ENCODE results near the gene PNO1.
"Not testable (repeated sequence)": the region's sequence is repeated elsewhere in the genome, so short reads cannot be mapped to it uniquely, and the experiment has no call there.

The PNO1 gene

GRCh38 chr2:68157002-68157401 is 686 bp upstream of the PNO1 start:
- Histone ChIP-seq H3K27me3 (ENCODE audit: insufficient read depth, low read length) (no peaks in the 10 kb centered on the region), H3K4me3 (ENCODE audit: low read depth, low read length) (peak overlapping the region; percentile 82), H3K27ac (ENCODE audit: low read depth, low read length) (peak overlapping the region; percentile 81), H3K4me1 (ENCODE audit: control insufficient read depth, insufficient read depth, low read length, unreplicated experiment) (peaks cover 7% of the 10 kb centered on the region), H3K36me3 (ENCODE audit: insufficient read depth, low read length) (no peaks in the 10 kb centered on the region), H3K79me2 (ENCODE audit: control insufficient read depth, insufficient read depth, low read length, unreplicated experiment) (peaks cover 49% of the 10 kb centered on the region), H2AFZ (ENCODE audit: low read length, unreplicated experiment) (peak overlapping the region; percentile 11)

DNA sequence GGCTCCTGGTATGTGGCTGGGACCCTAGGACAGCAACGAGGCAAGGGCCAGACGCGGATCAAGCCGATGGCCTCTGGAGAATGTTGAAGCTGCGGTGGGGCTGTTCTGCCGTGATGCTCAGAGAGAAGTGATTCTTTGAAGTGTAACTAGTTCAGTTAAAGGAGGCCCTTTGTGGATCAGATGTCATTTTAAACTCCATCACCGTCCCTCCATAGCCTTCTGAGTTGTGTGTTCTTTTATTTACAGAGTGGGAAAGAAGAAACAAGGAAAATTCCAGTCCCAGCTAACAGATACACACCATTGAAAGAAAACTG is 403 bp downstream of the PNO1 start:
- Histone ChIP-seq H3K27ac (ENCODE audit: low read depth, low read length) (peak overlapping the region; percentile 81), H2AFZ (ENCODE audit: low read length, unreplicated experiment) (peak overlapping the region; percentile 26), H3K36me3 (ENCODE audit: insufficient read depth, low read length) (0 out of 2 replicates have a peak, but pooled peaks cover 5% of the 10 kb centered on the region), H3K4me1 (ENCODE audit: control insufficient read depth, insufficient read depth, low read length, unreplicated experiment) (peaks cover 7% of the 10 kb centered on the region), H3K27me3 (ENCODE audit: insufficient read depth, low read length) (no peaks in the 10 kb centered on the region), H3K79me2 (ENCODE audit: control insufficient read depth, insufficient read depth, low read length, unreplicated experiment) (peaks cover 49% of the 10 kb centered on the region), H3K4me3 (ENCODE audit: low read depth, low read length) (peak overlapping the region; percentile 82)

- no peak overlapping the region for H3K27ac ChIP-seq (ENCODE audit: low read depth, low read length)
- no peak overlapping the region for H3K4me3 ChIP-seq (ENCODE audit: low read depth, low read length)
- no peak overlapping the region for H2AFZ ChIP-seq (ENCODE audit: low read length, unreplicated experiment)
- H3K79me2 ChIP-seq (ENCODE audit: control insufficient read depth, insufficient read depth, low read length, unreplicated experiment), result peaks cover 24% of the 10 kb centered on the region
- H3K36me3 ChIP-seq (ENCODE audit: insufficient read depth, low read length), result peaks cover 22% of the 10 kb centered on the region; the same call in 1 of the 2 replicates
- H3K27me3 ChIP-seq (ENCODE audit: insufficient read depth, low read length), result no peaks in the 10 kb centered on the region
- H3K4me1 ChIP-seq (ENCODE audit: control insufficient read depth, insufficient read depth, low read length, unreplicated experiment), result peaks cover 7% of the 10 kb centered on the region
These were observed 6.0 kb downstream of the PNO1 start for GRCh38 chr2:68163641-68164040.

DNA sequence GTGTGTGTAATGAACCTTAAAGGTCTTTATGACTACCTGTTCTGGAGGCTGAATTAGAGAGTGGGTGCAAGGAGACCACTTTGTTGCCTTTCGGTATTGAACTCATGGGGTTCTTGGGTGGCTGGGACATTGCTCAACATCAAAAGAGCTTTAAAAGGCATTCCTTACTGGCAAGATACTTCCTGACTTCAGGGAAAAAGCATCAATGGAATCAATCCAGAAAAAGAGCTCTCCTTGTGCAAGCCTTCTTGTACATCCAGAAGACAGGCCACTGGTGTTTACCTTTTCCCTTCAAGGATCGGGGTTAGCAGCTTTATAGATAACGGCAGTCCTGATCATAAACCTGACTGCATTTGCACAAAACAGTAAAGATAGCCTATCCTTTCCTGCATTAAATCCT is 9.5 kb downstream of the PNO1 start:
- Histone ChIP-seq H3K27ac (ENCODE audit: low read depth, low read length) (no peak overlapping the region), H3K79me2 (ENCODE audit: control insufficient read depth, insufficient read depth, low read length, unreplicated experiment) (no peaks in the 10 kb centered on the region), H3K4me3 (ENCODE audit: low read depth, low read length) (no peak overlapping the region), H3K36me3 (ENCODE audit: insufficient read depth, low read length) (peaks cover 31% of the 10 kb centered on the region; the same call in 1 of the 2 replicates), H3K4me1 (ENCODE audit: control insufficient read depth, insufficient read depth, low read length, unreplicated experiment) (no peaks in the 10 kb centered on the region), H2AFZ (ENCODE audit: low read length, unreplicated experiment) (no peak overlapping the region), H3K27me3 (ENCODE audit: insufficient read depth, low read length) (no peaks in the 10 kb centered on the region)

DNA sequence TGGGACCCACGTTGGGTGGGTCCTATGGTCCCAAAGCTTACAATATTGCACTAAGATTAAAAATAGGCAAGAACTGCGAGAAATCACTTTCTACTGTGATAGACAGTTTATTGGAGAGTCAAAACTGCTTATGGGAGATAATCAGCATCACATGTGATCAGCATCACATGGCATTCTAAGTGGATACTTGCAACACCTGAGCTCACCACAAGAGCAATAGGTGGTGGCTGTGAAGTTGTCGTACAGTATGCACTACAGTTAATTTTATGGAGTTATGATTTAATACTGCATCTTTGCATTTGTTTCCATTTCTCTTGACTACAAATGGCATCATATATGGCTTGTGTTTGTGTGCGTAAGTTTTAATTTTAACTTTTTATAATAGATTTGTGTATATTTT is 11.6 kb downstream of the PNO1 start:
- no peaks in the 10 kb centered on the region for H3K4me1 ChIP-seq (ENCODE audit: control insufficient read depth, insufficient read depth, low read length, unreplicated experiment)
- no peak overlapping the region for H2AFZ ChIP-seq (ENCODE audit: low read length, unreplicated experiment)
- no peaks in the 10 kb centered on the region for H3K27me3 ChIP-seq (ENCODE audit: insufficient read depth, low read length)
- H3K79me2 ChIP-seq (ENCODE audit: control insufficient read depth, insufficient read depth, low read length, unreplicated experiment), result no peaks in the 10 kb centered on the region
- peaks cover 18% of the 10 kb centered on the region; the same call in 1 of the 2 replicates for H3K36me3 ChIP-seq (ENCODE audit: insufficient read depth, low read length)
- H3K27ac ChIP-seq (ENCODE audit: low read depth, low read length), result no peak overlapping the region
- H3K4me3 ChIP-seq (ENCODE audit: low read depth, low read length), result no peak overlapping the region

GRCh38 chr2:68171146-68171545 is 13.5 kb downstream of the PNO1 start:
- Histone ChIP-seq H3K36me3 (ENCODE audit: insufficient read depth, low read length) (peaks cover 14% of the 10 kb centered on the region; the same call in 1 of the 2 replicates), H3K4me3 (ENCODE audit: low read depth, low read length) (no peak overlapping the region), H2AFZ (ENCODE audit: low read length, unreplicated experiment) (no peak overlapping the region), H3K27ac (ENCODE audit: low read depth, low read length) (no peak overlapping the region), H3K27me3 (ENCODE audit: insufficient read depth, low read length) (no peaks in the 10 kb centered on the region), H3K4me1 (ENCODE audit: control insufficient read depth, insufficient read depth, low read length, unreplicated experiment) (no peaks in the 10 kb centered on the region), H3K79me2 (ENCODE audit: control insufficient read depth, insufficient read depth, low read length, unreplicated experiment) (no peaks in the 10 kb centered on the region)

DNA sequence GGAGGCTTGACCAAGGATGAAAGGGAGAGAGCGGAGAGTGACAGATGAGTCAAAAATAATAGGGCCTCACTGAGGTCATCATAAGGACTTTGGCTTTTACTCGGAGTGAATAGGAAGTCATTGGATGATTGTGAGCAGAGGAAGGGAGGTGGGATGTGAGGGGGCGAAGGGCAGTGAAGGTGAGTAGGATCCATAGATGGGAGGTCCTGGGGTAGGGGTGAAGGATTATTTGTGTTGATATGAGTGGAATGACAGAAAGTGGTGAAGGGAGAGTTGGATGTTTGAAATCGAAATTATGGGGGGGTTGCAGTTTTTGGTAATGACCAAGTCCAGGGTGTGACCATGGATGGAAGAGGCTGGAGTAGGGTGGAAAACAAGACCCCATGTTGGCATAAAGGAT is 14.0 kb downstream of the PNO1 start:
- Histone ChIP-seq H3K27ac (ENCODE audit: low read depth, low read length) (no peak overlapping the region), H2AFZ (ENCODE audit: low read length, unreplicated experiment) (no peak overlapping the region), H3K4me1 (ENCODE audit: control insufficient read depth, insufficient read depth, low read length, unreplicated experiment) (no peaks in the 10 kb centered on the region), H3K79me2 (ENCODE audit: control insufficient read depth, insufficient read depth, low read length, unreplicated experiment) (no peaks in the 10 kb centered on the region), H3K27me3 (ENCODE audit: insufficient read depth, low read length) (no peaks in the 10 kb centered on the region), H3K4me3 (ENCODE audit: low read depth, low read length) (no peak overlapping the region), H3K36me3 (ENCODE audit: insufficient read depth, low read length) (peaks cover 14% of the 10 kb centered on the region; the same call in 1 of the 2 replicates)

DNA sequence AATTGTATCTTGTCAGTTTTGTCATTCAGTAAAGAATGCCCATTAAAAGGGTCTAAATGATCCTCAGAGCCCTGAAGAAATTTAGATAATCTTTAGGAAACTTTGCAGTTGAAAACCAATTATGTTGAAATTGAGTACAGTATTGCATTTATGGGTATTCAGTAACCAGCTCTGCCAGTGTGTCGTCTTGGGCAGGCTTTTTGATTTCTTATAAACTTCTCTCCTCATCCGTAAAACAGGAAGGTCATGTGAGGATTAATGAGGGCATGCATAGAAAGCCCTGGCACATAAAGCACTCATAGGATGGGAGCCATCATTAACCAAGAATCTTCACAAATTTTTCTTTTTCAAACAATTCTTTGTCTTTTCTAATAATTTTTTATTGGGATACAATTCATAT is 14.8 kb downstream of the PNO1 start:
- no peaks in the 10 kb centered on the region for H3K27me3 ChIP-seq (ENCODE audit: insufficient read depth, low read length)

GRCh38 chr2:68172990-68173700 is 15.5 kb downstream of the PNO1 start:
- Histone ChIP-seq H3K79me2 (ENCODE audit: control insufficient read depth, insufficient read depth, low read length, unreplicated experiment) (no peaks in the 10 kb centered on the region), H3K36me3 (ENCODE audit: insufficient read depth, low read length) (peaks cover 14% of the 10 kb centered on the region; the same call in 1 of the 2 replicates), H2AFZ (ENCODE audit: low read length, unreplicated experiment) (no peak overlapping the region), H3K27me3 (ENCODE audit: insufficient read depth, low read length) (no peaks in the 10 kb centered on the region), H3K27ac (ENCODE audit: low read depth, low read length) (no peak overlapping the region), H3K4me3 (ENCODE audit: low read depth, low read length) (no peak overlapping the region), H3K4me1 (ENCODE audit: control insufficient read depth, insufficient read depth, low read length, unreplicated experiment) (no peaks in the 10 kb centered on the region)

More for the DNA sequence above, 14.8 kb downstream of the PNO1 start:
- Histone ChIP-seq H3K4me3 (ENCODE audit: low read depth, low read length) (no peak overlapping the region), H3K79me2 (ENCODE audit: control insufficient read depth, insufficient read depth, low read length, unreplicated experiment) (no peaks in the 10 kb centered on the region), H3K4me1 (ENCODE audit: control insufficient read depth, insufficient read depth, low read length, unreplicated experiment) (no peaks in the 10 kb centered on the region), H2AFZ (ENCODE audit: low read length, unreplicated experiment) (no peak overlapping the region), H3K36me3 (ENCODE audit: insufficient read depth, low read length) (peaks cover 14% of the 10 kb centered on the region; the same call in 1 of the 2 replicates), H3K27ac (ENCODE audit: low read depth, low read length) (no peak overlapping the region)

DNA sequence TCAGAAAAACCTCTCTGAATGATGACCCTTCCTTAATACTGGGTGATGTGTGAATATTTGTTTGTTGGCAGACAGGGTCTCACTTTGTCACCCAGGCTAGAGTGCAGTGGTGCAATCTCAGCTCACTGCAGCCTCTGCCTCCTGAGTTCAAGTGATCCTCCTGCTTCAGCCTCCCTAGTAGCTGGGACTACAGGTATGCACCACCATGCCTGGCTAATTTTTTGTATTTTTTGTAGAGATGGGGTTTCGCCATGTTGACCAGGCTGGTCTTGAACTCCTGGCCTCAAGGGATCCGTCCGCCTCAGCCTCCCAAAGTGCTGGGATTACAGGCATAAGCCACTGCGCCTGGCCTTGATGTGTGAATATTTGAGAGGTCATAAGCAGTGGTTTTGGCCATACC is 17.5 kb downstream of the PNO1 start:
- H3K79me2 ChIP-seq (ENCODE audit: control insufficient read depth, insufficient read depth, low read length, unreplicated experiment); H3K4me3 ChIP-seq (ENCODE audit: low read depth, low read length); H3K4me1 ChIP-seq (ENCODE audit: control insufficient read depth, insufficient read depth, low read length, unreplicated experiment); H3K27ac ChIP-seq (ENCODE audit: low read depth, low read length); H3K27me3 ChIP-seq (ENCODE audit: insufficient read depth, low read length); H2AFZ ChIP-seq (ENCODE audit: low read length, unreplicated experiment): not testable (repeated sequence)
- peaks cover 11% of the 10 kb centered on the region; the same call in 1 of the 2 replicates for H3K36me3 ChIP-seq (ENCODE audit: insufficient read depth, low read length)

GRCh38 chr2:68176657-68177056 is 19.0 kb downstream of the PNO1 start:
- Histone ChIP-seq H3K36me3 (ENCODE audit: insufficient read depth, low read length) (peaks cover 5% of the 10 kb centered on the region; the same call in 1 of the 2 replicates), H3K4me1 (ENCODE audit: control insufficient read depth, insufficient read depth, low read length, unreplicated experiment) (no peaks in the 10 kb centered on the region), H3K27me3 (ENCODE audit: insufficient read depth, low read length) (no peaks in the 10 kb centered on the region), H3K27ac (ENCODE audit: low read depth, low read length) (no peak overlapping the region), H3K79me2 (ENCODE audit: control insufficient read depth, insufficient read depth, low read length, unreplicated experiment) (peaks cover under 1% of the 10 kb centered on the region), H2AFZ (ENCODE audit: low read length, unreplicated experiment) (no peak overlapping the region), H3K4me3 (ENCODE audit: low read depth, low read length) (no peak overlapping the region)

All from ACC112 (cell line).